Right lobe of liver (tissue), 6 donors: Measurements from ENCODE around the gene GPC6. TPM values are rescaled to one million over a fixed set of nuclear protein-coding genes. Genes with fewer than 3 reads are reported as not detected.

ENCODE experiments used
- ATAC-seq, 4 donors: fragments of 200-7000 bp; cut with Tn5 transposase; one replicate each; pipeline ENCODE4 v1.9.1; 2020; ENCODE audit warnings: mild to moderate bottlenecking in 4 of 4, moderate library complexity in 4 of 4
- DNase-seq, 3 donors: peaks; one replicate each; pipeline ENCODE4 v3.0.0-alpha.2; 2020
- H3K27ac ChIP-seq, 3 donors: fragments of 200-600 bp; one replicate each; pipeline ENCODE4 v1.8.0; 2022
- H3K27me3 ChIP-seq, 2 donors: fragments of 200-600 bp; one replicate each; pipeline ENCODE4 v1.8.0; 2022
- H3K36me3 ChIP-seq, 4 donors: fragments of 200-600 bp; sonication (generic) in 1 of 4; one replicate each; pipeline versions ENCODE4 v1.5.1 to v1.8.0; 2017 to 2022; ENCODE audit warnings: control low read depth in 1 of 4
- H3K4me1 ChIP-seq, 4 donors: fragments of 200-600 bp; sonication (generic) in 1 of 4; one replicate each; pipeline versions ENCODE4 v1.5.1 to v1.8.0; 2017 to 2022; ENCODE audit warnings: control low read depth in 1 of 4
- H3K4me3 ChIP-seq, 3 donors: fragments of 200-600 bp; one replicate each; pipeline ENCODE4 v1.8.0; 2022
- H3K9me3 ChIP-seq, 4 donors: fragments of 200-600 bp; sonication (generic) in 1 of 4; one replicate each; pipeline versions ENCODE4 v1.5.1 to v1.8.0; 2017 to 2022; ENCODE audit warnings: control low read depth in 1 of 4
- POLR2A ChIP-seq: fragments of 450-650 bp; IDR thresholded peaks from one replicate; pipeline ENCODE4 v1.6.1; 2017; ENCODE audit warnings: antibody characterized with exemption, mild to moderate bottlenecking
- WGBS: methylation state at CpG from one replicate; pipeline ENCODE4 v1.1.6; 2018; ENCODE audit warnings: low coverage, low lambda C conversion rate; ENCODE audit not compliant: insufficient coverage; ENCODE audit errors: missing lambda C conversion rate; 5-methylcytosine and 5-hydroxymethylcytosine counted together
- intact Hi-C, 2 donors: fragments of 100-400 bp; cut with DNase I; formaldehyde crosslinking; loops; one replicate each; pipeline versions ENCODE4 v1.11.2 to v1.14.1; 2022
- total RNA-seq, 6 experiments: library from RNA; depleted of rRNA in 2 of 6; stranded (reverse); fragments of >200 nt in 2 of 6; fragmentation: NEBNext Ultra II Directional in 3 of 6; extraction: Animal tissue kit (Norgen Biotek cat#: 25700) in 3 of 6; gene quantifications; one replicate each; pipeline versions ENCODE4 v1.1.0 to v1.2.4, GENCODE V29; 2016 to 2023
- TF ChIP-seq, protein P1 (sequence below), 4 donors: fragments of 200-600 bp in 3 of 4; fragments of 450-650 bp in 1 of 4; IDR thresholded peaks; one replicate each; pipeline versions ENCODE4 v1.5.1 to v1.8.0; 2016 to 2022; ENCODE audit warnings: antibody characterized with exemption in 4 of 4, mild to moderate bottlenecking in 2 of 4
- donor health status: DM: no; HTN: yes; CAD: no.
- donor health status: DM: no; HTN: no; CAD: no.
- donor health status: DM: no; HTN: no; CAD: no.
- donor health status: DM: no; HTN: yes; CAD: no.
- donor health status: DM: no; HTN: yes; CAD: no.

The GPC6 gene
- total RNA-seq, 6 experiments from 2014 or later: 18.6 to 30.1 (median 20.2) TPM

DNA sequence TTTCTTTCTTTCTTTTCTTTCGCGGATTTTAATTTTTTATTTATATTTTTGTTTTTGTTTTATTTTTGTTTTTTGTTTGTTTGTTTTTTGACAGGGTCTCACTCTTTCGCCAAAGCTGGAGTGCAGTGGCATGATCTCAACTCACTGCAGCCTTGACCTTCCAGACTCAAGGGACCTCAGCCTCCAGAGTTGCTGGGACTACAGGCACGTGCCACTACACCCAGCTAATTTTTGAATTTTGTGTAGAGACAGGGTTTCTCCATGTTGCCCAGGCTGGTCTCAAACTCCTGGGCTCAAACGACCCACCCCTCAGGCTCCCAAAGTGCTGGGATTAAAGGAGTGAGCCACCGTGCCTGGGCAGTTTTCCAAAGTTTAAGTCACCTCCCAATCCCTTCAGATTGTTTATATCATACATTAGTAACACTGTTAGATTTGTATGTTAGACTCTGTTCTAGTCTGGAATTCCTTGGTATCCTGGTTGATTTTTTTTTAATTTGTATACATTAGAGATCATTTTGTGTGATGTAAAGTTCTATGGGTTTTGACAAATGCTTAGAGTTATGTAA is 655.6 kb downstream of the GPC6 start:
- no peak for TF ChIP-seq POLR2A
- TF ChIP-seq, protein P1, sequence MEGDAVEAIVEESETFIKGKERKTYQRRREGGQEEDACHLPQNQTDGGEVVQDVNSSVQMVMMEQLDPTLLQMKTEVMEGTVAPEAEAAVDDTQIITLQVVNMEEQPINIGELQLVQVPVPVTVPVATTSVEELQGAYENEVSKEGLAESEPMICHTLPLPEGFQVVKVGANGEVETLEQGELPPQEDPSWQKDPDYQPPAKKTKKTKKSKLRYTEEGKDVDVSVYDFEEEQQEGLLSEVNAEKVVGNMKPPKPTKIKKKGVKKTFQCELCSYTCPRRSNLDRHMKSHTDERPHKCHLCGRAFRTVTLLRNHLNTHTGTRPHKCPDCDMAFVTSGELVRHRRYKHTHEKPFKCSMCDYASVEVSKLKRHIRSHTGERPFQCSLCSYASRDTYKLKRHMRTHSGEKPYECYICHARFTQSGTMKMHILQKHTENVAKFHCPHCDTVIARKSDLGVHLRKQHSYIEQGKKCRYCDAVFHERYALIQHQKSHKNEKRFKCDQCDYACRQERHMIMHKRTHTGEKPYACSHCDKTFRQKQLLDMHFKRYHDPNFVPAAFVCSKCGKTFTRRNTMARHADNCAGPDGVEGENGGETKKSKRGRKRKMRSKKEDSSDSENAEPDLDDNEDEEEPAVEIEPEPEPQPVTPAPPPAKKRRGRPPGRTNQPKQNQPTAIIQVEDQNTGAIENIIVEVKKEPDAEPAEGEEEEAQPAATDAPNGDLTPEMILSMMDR (IDR thresholded peaks at IDR 0.05): no peak
- 82% methylated on average over 6 of the region's 6 CpGs for WGBS
- Histone ChIP-seq H3K27me3 (no peaks in the 10 kb centered on the region), H3K27ac (no peak overlapping the region), H3K9me3 (no peaks in the 10 kb centered on the region), H3K4me1 (no peaks in the 10 kb centered on the region), H3K4me3 (no peak overlapping the region), H3K36me3 (no peaks in the 10 kb centered on the region)
- ATAC-seq: no peak
- DNase-seq: no peak
- intact Hi-C loops: no loop called here

GRCh38 chr13:93889430-93889951 is 662.9 kb downstream of the GPC6 start:
- 83% methylated on average over 1 of the region's 1 CpG for WGBS
- no peak overlapping the region for H3K27ac ChIP-seq
- ATAC-seq (no peak), DNase-seq (no peak)
- TF ChIP-seq, protein P1 (IDR thresholded peaks at IDR 0.05): no peak
- no peak for TF ChIP-seq POLR2A
- H3K4me1 ChIP-seq: no peaks in the 10 kb centered on the region
- H3K4me3 ChIP-seq: no peak overlapping the region
- no peaks in the 10 kb centered on the region for H3K9me3 ChIP-seq
- intact Hi-C loops: no loop called here
- H3K27me3 ChIP-seq: no peaks in the 10 kb centered on the region
- no peaks in the 10 kb centered on the region for H3K36me3 ChIP-seq

- Histone ChIP-seq H3K36me3 (no peaks in the 10 kb centered on the region), H3K27me3 (no peaks in the 10 kb centered on the region), H3K9me3 (no peaks in the 10 kb centered on the region), H3K4me1 (no peaks in the 10 kb centered on the region), H3K4me3 (no peak overlapping the region), H3K27ac (no peak overlapping the region)
- WGBS: 56% methylated on average over 2 of the region's 2 CpGs
- DNase-seq (no peak), ATAC-seq (no peak)
- TF ChIP-seq POLR2A: no peak
- TF ChIP-seq, protein P1 (IDR thresholded peaks at IDR 0.05): no peak
- intact Hi-C loops: no loop called here
Measured at GRCh38 chr13:93899981-93900380, 673.4 kb downstream of the GPC6 start.

DNA sequence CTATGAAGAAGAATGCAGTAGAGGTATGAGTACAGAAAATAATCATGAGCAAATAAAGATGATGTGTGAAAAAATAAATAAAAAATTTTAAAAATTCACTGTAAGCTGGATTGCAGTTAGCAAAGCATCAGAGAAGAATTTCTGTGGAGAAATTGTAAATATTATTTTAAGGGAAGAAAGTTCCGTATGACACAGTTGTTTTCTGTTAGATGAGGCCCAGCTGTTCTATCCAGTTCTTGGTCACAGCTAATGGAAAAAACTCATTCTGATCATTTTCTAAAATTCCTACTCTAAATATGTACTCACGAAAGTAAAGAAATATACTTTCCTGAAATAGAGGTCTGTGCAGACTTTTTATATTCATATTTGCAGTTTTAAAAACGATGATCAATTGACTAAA is 674.1 kb downstream of the GPC6 start:
- no peaks in the 10 kb centered on the region for H3K27me3 ChIP-seq
- ATAC-seq (no peak), DNase-seq (no peak)
- no peak overlapping the region for H3K4me3 ChIP-seq
- no peaks in the 10 kb centered on the region for H3K4me1 ChIP-seq
- H3K27ac ChIP-seq: no peak overlapping the region
- 80% methylated on average over 3 of the region's 3 CpGs for WGBS
- intact Hi-C loops: no loop called here
- no peaks in the 10 kb centered on the region for H3K36me3 ChIP-seq
- no peaks in the 10 kb centered on the region for H3K9me3 ChIP-seq
- TF ChIP-seq POLR2A: no peak
- TF ChIP-seq, protein P1 (IDR thresholded peaks at IDR 0.05): no peak

- Histone ChIP-seq H3K9me3 (no peaks in the 10 kb centered on the region), H3K4me1 (no peaks in the 10 kb centered on the region), H3K27me3 (no peaks in the 10 kb centered on the region), H3K4me3 (no peak overlapping the region), H3K36me3 (no peaks in the 10 kb centered on the region), H3K27ac (no peak overlapping the region)
- intact Hi-C loops: no loop called here
- TF ChIP-seq, protein P1 (IDR thresholded peaks at IDR 0.05): no peak
- TF ChIP-seq POLR2A: no peak
- DNase-seq (no peak), ATAC-seq (no peak)
- 70% methylated on average over 3 of the region's 3 CpGs for WGBS
Measured at GRCh38 chr13:93903909-93904308, 677.3 kb downstream of the GPC6 start.
